ENCODE data around the gene NRARP.

The NRARP gene

DNA sequence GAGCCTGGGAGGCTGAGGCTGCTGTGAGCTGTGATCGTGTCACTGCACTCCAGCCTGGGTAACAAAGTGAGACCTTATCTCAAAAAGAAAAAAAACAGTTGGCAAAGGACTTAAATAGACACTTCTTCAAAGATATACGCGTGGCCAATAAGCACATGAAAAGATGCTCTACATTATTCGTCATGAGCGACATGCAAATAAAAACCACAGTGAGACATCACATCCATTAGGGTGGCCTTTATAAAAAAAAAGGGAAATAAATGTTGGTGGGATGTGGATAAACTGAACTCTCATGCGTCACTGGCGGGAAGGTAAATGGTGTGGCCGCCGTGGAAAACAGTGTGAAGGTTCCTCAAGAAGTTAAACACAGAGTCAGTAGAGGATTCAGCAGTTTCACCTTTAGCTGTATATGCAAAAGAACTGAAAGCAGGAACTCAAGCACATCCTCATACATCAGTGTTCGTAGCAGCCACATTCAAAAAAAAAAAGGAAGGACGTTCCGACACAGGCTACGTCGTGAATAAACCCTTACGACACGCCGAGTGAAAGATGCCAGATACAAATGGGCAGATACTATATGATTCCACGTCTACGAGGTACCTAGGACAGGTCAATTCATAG, 24.5 kb upstream of the NRARP start (continued):
- TF ChIP-seq ZNF777 (tag by site-specific recombination; IDR thresholded peaks at IDR 0.05; ENCODE audit: borderline replicate concordance) (no peak), ZSCAN16 (tag by site-specific recombination; IDR thresholded peaks at IDR 0.05) (no peak), ZBTB1 (tag by site-specific recombination; IDR thresholded peaks at IDR 0.05) (no peak), ZNF776 (tag by site-specific recombination; IDR thresholded peaks at IDR 0.05; ENCODE audit: borderline replicate concordance) (no peak), HOXD13 (CRISPR knock-in tag; IDR thresholded peaks at IDR 0.05; ENCODE audit: borderline replicate concordance) (no peak), TCF7L2 (IDR thresholded peaks at IDR 0.05; ENCODE audit: borderline replicate concordance, low read depth, low read length) (no peak), ZNF660 (tag by site-specific recombination; IDR thresholded peaks at IDR 0.05) (no peak)
- TF ChIP-seq, protein P1, sequence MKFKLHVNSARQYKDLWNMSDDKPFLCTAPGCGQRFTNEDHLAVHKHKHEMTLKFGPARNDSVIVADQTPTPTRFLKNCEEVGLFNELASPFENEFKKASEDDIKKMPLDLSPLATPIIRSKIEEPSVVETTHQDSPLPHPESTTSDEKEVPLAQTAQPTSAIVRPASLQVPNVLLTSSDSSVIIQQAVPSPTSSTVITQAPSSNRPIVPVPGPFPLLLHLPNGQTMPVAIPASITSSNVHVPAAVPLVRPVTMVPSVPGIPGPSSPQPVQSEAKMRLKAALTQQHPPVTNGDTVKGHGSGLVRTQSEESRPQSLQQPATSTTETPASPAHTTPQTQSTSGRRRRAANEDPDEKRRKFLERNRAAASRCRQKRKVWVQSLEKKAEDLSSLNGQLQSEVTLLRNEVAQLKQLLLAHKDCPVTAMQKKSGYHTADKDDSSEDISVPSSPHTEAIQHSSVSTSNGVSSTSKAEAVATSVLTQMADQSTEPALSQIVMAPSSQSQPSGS (tag by site-specific recombination; IDR thresholded peaks at IDR 0.05; ENCODE audit: low read depth) = no peak
- TF ChIP-seq, protein P2, sequence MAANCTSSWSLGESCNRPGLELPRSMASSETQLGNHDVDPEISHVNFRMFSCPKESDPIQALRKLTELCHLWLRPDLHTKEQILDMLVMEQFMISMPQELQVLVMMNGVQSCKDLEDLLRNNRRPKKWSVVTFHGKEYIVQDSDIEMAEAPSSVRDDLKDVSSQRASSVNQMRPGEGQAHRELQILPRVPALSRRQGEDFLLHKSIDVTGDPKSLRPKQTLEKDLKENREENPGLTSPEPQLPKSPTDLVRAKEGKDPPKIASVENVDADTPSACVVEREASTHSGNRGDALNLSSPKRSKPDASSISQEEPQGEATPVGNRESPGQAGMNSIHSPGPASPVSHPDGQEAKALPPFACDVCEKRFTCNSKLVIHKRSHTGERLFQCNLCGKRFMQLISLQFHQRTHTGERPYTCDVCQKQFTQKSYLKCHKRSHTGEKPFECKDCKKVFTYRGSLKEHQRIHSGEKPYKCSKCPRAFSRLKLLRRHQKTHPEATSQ (tag by site-specific recombination; IDR thresholded peaks at IDR 0.05) = no peak
- TF ChIP-seq, protein P3, sequence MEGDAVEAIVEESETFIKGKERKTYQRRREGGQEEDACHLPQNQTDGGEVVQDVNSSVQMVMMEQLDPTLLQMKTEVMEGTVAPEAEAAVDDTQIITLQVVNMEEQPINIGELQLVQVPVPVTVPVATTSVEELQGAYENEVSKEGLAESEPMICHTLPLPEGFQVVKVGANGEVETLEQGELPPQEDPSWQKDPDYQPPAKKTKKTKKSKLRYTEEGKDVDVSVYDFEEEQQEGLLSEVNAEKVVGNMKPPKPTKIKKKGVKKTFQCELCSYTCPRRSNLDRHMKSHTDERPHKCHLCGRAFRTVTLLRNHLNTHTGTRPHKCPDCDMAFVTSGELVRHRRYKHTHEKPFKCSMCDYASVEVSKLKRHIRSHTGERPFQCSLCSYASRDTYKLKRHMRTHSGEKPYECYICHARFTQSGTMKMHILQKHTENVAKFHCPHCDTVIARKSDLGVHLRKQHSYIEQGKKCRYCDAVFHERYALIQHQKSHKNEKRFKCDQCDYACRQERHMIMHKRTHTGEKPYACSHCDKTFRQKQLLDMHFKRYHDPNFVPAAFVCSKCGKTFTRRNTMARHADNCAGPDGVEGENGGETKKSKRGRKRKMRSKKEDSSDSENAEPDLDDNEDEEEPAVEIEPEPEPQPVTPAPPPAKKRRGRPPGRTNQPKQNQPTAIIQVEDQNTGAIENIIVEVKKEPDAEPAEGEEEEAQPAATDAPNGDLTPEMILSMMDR (tag by site-specific recombination; IDR thresholded peaks at IDR 0.05) = no peak

DNA sequence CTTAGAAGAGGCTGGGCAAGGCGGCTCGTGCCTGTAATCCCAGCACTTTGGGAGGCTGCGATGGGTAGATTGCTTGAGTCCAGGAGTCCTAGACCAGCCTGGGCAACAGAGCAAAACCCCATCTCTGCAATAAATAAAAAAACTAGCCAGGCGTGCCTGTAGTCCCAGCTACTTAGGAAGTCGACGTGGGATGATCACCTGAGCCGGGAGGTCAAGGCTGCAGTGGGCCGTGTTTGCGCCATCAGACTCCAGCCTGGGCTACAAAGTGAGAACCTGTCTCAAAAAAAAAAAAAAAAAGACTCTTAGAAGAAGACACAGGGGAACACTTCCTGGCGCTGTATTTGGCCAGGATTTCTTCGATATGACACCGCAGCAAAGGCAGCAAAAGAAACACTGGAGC, 23.7 kb upstream of the NRARP start:
- ChIA-PET POLR2A (interaction anchor here (0.6 to 1.2 kb wide), 2 partner anchors 23 to 88 kb away, joined by 4 read pairs; partner anchors contain the start of gene NRARP), CTCF (no interaction called here)
- Histone ChIP-seq H3K4me3 (ENCODE audit: low read depth, low read length) (no peak overlapping the region), H3K27ac (ENCODE audit: extremely low read depth, low read depth, low read length) (no peak overlapping the region), H3K9me3 (ENCODE audit: control insufficient read depth, insufficient read depth, low read depth, low read length) (no peaks in the 10 kb centered on the region), H3K36me3 (ENCODE audit: control insufficient read depth in 2 of 2, insufficient read depth in 1 of 2, low read length in 2 of 2) (no peaks in the 10 kb centered on the region), H3K4me1 (ENCODE audit: control insufficient read depth, insufficient read depth, low read length) (no peaks in the 10 kb centered on the region)
- no peak for TF ChIP-seq ZNF501 (tag by site-specific recombination; IDR thresholded peaks at IDR 0.05)
- TF ChIP-seq, protein P4, sequence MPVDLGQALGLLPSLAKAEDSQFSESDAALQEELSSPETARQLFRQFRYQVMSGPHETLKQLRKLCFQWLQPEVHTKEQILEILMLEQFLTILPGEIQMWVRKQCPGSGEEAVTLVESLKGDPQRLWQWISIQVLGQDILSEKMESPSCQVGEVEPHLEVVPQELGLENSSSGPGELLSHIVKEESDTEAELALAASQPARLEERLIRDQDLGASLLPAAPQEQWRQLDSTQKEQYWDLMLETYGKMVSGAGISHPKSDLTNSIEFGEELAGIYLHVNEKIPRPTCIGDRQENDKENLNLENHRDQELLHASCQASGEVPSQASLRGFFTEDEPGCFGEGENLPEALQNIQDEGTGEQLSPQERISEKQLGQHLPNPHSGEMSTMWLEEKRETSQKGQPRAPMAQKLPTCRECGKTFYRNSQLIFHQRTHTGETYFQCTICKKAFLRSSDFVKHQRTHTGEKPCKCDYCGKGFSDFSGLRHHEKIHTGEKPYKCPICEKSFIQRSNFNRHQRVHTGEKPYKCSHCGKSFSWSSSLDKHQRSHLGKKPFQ (tag by site-specific recombination; IDR thresholded peaks at IDR 0.05) = no peak
- TF ChIP-seq ZNF184 (tag by site-specific recombination; IDR thresholded peaks at IDR 0.05) = no peak
- TF ChIP-seq WT1 (tag by site-specific recombination; IDR thresholded peaks at IDR 0.05) = no peak
- TF ChIP-seq ZNF211 (tag by site-specific recombination; IDR thresholded peaks at IDR 0.05; ENCODE audit: low read depth) = no peak
- no peak for TF ChIP-seq ZNF555 (tag by site-specific recombination; conservative IDR thresholded peaks at IDR 0.05)
- TF ChIP-seq, protein P5, sequence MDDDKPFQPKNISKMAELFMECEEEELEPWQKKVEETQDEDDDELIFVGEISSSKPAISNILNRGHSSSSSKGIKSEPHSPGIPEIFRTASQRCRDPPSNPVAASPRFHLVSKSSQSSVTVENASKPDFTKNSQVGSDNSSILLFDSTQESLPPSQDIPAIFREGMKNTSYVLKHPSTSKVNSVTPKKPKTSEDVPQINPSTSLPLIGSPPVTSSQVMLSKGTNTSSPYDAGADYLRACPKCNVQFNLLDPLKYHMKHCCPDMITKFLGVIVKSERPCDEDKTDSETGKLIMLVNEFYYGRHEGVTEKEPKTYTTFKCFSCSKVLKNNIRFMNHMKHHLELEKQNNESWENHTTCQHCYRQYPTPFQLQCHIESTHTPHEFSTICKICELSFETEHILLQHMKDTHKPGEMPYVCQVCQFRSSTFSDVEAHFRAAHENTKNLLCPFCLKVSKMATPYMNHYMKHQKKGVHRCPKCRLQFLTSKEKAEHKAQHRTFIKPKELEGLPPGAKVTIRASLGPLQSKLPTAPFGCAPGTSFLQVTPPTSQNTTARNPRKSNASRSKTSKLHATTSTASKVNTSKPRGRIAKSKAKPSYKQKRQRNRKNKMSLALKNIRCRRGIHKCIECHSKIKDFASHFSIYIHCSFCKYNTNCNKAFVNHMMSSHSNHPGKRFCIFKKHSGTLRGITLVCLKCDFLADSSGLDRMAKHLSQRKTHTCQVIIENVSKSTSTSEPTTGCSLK (tag by site-specific recombination; IDR thresholded peaks at IDR 0.05) = no peak
- TF ChIP-seq ZNF624 (tag by site-specific recombination; IDR thresholded peaks at IDR 0.05) = no peak
- no peak for TF ChIP-seq ZNF707 (tag by site-specific recombination; IDR thresholded peaks at IDR 0.05)
- TF ChIP-seq, protein P6, sequence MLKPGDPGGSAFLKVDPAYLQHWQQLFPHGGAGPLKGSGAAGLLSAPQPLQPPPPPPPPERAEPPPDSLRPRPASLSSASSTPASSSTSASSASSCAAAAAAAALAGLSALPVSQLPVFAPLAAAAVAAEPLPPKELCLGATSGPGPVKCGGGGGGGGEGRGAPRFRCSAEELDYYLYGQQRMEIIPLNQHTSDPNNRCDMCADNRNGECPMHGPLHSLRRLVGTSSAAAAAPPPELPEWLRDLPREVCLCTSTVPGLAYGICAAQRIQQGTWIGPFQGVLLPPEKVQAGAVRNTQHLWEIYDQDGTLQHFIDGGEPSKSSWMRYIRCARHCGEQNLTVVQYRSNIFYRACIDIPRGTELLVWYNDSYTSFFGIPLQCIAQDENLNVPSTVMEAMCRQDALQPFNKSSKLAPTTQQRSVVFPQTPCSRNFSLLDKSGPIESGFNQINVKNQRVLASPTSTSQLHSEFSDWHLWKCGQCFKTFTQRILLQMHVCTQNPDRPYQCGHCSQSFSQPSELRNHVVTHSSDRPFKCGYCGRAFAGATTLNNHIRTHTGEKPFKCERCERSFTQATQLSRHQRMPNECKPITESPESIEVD (tag by site-specific recombination; IDR thresholded peaks at IDR 0.05) = no peak
- TF ChIP-seq RBAK (tag by site-specific recombination; IDR thresholded peaks at IDR 0.05) = no peak
- no peak for TF ChIP-seq ZNF621 (tag by site-specific recombination; IDR thresholded peaks at IDR 0.05)
- TF ChIP-seq, protein P7, sequence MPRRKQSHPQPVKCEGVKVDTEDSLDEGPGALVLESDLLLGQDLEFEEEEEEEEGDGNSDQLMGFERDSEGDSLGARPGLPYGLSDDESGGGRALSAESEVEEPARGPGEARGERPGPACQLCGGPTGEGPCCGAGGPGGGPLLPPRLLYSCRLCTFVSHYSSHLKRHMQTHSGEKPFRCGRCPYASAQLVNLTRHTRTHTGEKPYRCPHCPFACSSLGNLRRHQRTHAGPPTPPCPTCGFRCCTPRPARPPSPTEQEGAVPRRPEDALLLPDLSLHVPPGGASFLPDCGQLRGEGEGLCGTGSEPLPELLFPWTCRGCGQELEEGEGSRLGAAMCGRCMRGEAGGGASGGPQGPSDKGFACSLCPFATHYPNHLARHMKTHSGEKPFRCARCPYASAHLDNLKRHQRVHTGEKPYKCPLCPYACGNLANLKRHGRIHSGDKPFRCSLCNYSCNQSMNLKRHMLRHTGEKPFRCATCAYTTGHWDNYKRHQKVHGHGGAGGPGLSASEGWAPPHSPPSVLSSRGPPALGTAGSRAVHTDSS (tag by site-specific recombination; IDR thresholded peaks at IDR 0.05) = no peak
- TF ChIP-seq ZNF19 (tag by site-specific recombination; IDR thresholded peaks at IDR 0.05; ENCODE audit: low read depth) = no peak
- TF ChIP-seq ZNF157 (tag by site-specific recombination; IDR thresholded peaks at IDR 0.05) = no peak
- no peak for TF ChIP-seq ZNF221 (tag by site-specific recombination; IDR thresholded peaks at IDR 0.05; ENCODE audit: borderline replicate concordance)
